OCI-LY7 (cell line): ENCODE results near the gene ATP1A3.
A peak's percentile ranks its signal among the peaks of the same experiment; 100 is the strongest.

Experiments used
- CTCF ChIP-seq: fragments of 200-600 bp; sonication (generic); conservative IDR thresholded peaks from 2 replicates; pipeline ENCODE4 v1.5.1; 2014; ENCODE audit warnings: mild to moderate bottlenecking, antibody characterized with exemption, low read length, moderate library complexity, mixed read lengths
- EZH2phosphoT487 ChIP-seq: fragments of 200-600 bp; sonication (generic); IDR thresholded peaks from 2 replicates; pipeline ENCODE4 v1.6.1; 2018; ENCODE audit warnings: low read depth, borderline replicate concordance, mild to moderate bottlenecking, mixed run types, antibody characterized with exemption, low read length, moderate library complexity, mixed read lengths

GRCh38 chr19:42028304-42029216, 34.5 kb upstream of the ATP1A3 start:
- peak; percentile 94 for TF ChIP-seq CTCF
- no peak for TF ChIP-seq EZH2phosphoT487
